Tibial nerve (tissue), 4 donors: ENCODE data around the gene TTC16.

Source experiments
- CTCF ChIP-seq, 5 experiments: fragments of 200-600 bp in 3 of 5; fragments of 450-650 bp in 2 of 5; sonication (generic) in 3 of 5; IDR thresholded peaks; one replicate each; pipeline ENCODE4 v1.5.1; 2016 to 2019; ENCODE audit warnings: antibody characterized with exemption in 5 of 5, mild to moderate bottlenecking in 3 of 5, moderate library complexity in 2 of 5
- EP300 ChIP-seq, 2 donors: sonication (generic); formaldehyde crosslinking; IDR thresholded peaks; one replicate each; pipeline ENCODE4 v1.6.1; 2017; ENCODE audit warnings: antibody characterized with exemption in 2 of 2, mild to moderate bottlenecking in 1 of 2
- POLR2A ChIP-seq, 2 donors: fragments of 450-650 bp; IDR thresholded peaks; one replicate each; pipeline ENCODE4 v1.6.1; 2017; ENCODE audit warnings: antibody characterized with exemption in 2 of 2, mild to moderate bottlenecking in 2 of 2, moderate library complexity in 2 of 2

GRCh38 chr9:127689329-127690000, 26.4 kb upstream of the TTC16 start:
- TF ChIP-seq CTCF (IDR thresholded peaks at IDR 0.05) (no peak), EP300 (IDR thresholded peaks at IDR 0.05) (no peak), POLR2A (IDR thresholded peaks at IDR 0.05) (no peak)
